Coronary artery (tissue), 2 donors: ENCODE results near the gene GALR2.

Experiments used
- DNase-seq: peaks from one replicate; pipeline ENCODE4 v3.0.0-alpha.2; 2017; ENCODE audit warnings: low spot score
- H3K27ac ChIP-seq, 2 donors: fragments of 200-600 bp; sonication (generic); one replicate each; pipeline ENCODE4 v1.5.1; 2016 to 2019
- H3K4me3 ChIP-seq: fragments of 200-600 bp; sonication (generic); 2 replicates; pipeline ENCODE4 v1.5.1; 2016; ENCODE audit warnings: mild to moderate bottlenecking, moderate library complexity
- TF ChIP-seq, protein P1 (sequence below): fragments of 200-600 bp; sonication (generic); IDR thresholded peaks from one replicate; pipeline ENCODE4 v1.5.1; 2019; ENCODE audit warnings: antibody characterized with exemption

Gene GALR2

DNA sequence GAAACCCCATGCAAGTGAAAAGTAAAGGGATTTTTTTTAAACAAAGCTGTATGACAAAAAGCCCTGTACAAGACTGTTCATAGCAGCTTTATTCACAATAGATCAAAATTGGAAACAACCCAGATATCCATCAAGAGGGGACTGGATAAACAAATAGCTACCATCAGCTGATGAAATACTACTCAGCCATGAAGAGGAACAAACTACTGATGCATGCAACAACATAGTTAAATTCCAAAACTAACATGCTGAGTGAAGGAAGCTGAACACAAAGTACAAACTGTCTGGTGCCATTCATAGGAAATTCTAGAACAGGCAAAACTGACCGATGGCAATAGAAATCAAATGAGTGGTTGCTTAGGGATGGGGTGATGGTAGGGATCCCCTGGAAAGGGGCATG lies 51.3 kb downstream of the GALR2 start:
- no peak for DNase-seq
- TF ChIP-seq, protein P1, sequence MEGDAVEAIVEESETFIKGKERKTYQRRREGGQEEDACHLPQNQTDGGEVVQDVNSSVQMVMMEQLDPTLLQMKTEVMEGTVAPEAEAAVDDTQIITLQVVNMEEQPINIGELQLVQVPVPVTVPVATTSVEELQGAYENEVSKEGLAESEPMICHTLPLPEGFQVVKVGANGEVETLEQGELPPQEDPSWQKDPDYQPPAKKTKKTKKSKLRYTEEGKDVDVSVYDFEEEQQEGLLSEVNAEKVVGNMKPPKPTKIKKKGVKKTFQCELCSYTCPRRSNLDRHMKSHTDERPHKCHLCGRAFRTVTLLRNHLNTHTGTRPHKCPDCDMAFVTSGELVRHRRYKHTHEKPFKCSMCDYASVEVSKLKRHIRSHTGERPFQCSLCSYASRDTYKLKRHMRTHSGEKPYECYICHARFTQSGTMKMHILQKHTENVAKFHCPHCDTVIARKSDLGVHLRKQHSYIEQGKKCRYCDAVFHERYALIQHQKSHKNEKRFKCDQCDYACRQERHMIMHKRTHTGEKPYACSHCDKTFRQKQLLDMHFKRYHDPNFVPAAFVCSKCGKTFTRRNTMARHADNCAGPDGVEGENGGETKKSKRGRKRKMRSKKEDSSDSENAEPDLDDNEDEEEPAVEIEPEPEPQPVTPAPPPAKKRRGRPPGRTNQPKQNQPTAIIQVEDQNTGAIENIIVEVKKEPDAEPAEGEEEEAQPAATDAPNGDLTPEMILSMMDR = no peak
- H3K27ac ChIP-seq = no peak overlapping the region
- H3K4me3 ChIP-seq = no peak overlapping the region
